ENCODE data around the gene SMCP. TPM values are rescaled to one million over a fixed set of nuclear protein-coding genes. Genes with fewer than 3 reads are reported as not detected.
A peak's percentile ranks its signal among the peaks of the same experiment; 100 is the strongest.

SMCP gene
- total and polyA plus RNA-seq, 2 of the 13 experiments (the other 11 are each of a cell fraction or from before 2014, with no cell fraction given), result not detected

DNA sequence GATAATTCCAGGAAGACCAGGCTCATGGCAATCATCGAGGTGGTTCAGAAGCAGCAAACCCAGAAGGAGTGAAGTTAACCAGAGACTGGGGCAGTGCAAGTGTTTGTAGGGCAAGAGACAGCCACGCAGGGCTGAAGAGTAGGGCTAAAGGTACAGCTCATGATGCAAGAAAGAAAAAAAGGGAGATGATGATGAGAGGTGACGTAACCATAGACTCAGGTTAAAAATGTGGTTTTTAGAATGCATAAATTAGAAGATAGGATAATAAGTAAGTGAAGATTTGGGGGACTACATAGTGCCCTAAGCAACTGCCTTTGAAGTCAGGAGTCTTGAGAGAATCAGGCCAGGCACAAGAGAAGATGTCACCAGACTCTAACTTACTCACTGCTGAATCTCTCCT, 18.0 kb upstream of the SMCP start:
- H3K9me3 ChIP-seq (ENCODE audit: low read length), result no peaks in the 10 kb centered on the region
- TF ChIP-seq SMC3 (IDR thresholded peaks at IDR 0.05; ENCODE audit: low read length), result no peak
- no peak for TF ChIP-seq ONECUT2 (CRISPR knock-in tag; IDR thresholded peaks at IDR 0.05)
- no peak for TF ChIP-seq KLF12 (CRISPR knock-in tag; IDR thresholded peaks at IDR 0.05; ENCODE audit: borderline replicate concordance)
- TF ChIP-seq ATF5 (CRISPR knock-in tag; IDR thresholded peaks at IDR 0.05; ENCODE audit: low read depth), result no peak
- peak; percentile 54; the same call in 1 of the 2 replicates for TF ChIP-seq CREB1 (IDR thresholded peaks at IDR 0.05)
- no peak for TF ChIP-seq CREB1 (CRISPR knock-in tag; IDR thresholded peaks at IDR 0.05)
- no peak for TF ChIP-seq HMGA1 (CRISPR knock-in tag; conservative IDR thresholded peaks at IDR 0.05)
- TF ChIP-seq, protein P1, sequence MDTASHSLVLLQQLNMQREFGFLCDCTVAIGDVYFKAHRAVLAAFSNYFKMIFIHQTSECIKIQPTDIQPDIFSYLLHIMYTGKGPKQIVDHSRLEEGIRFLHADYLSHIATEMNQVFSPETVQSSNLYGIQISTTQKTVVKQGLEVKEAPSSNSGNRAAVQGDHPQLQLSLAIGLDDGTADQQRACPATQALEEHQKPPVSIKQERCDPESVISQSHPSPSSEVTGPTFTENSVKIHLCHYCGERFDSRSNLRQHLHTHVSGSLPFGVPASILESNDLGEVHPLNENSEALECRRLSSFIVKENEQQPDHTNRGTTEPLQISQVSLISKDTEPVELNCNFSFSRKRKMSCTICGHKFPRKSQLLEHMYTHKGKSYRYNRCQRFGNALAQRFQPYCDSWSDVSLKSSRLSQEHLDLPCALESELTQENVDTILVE (CRISPR knock-in tag; IDR thresholded peaks at IDR 0.05), result no peak
- no peak for TF ChIP-seq KDM4B (CRISPR knock-in tag; IDR thresholded peaks at IDR 0.05)
- no peak for TF ChIP-seq RBFOX2 (IDR thresholded peaks at IDR 0.05; ENCODE audit: low read depth, low read length)
- peak; percentile 87 for TF ChIP-seq ATF7 (IDR thresholded peaks at IDR 0.05)
- TF ChIP-seq ATF7 (CRISPR knock-in tag; IDR thresholded peaks at IDR 0.05), result no peak
- TF ChIP-seq ZNF569 (CRISPR knock-in tag; IDR thresholded peaks at IDR 0.05; ENCODE audit: borderline replicate concordance), result no peak
- TF ChIP-seq GABPA (IDR thresholded peaks at IDR 0.05; ENCODE audit: low read depth, low read length), result no peak
- no peak for TF ChIP-seq GABPA (CRISPR knock-in tag; IDR thresholded peaks at IDR 0.05; ENCODE audit: low read depth)
- no peak for TF ChIP-seq GATA4 (IDR thresholded peaks at IDR 0.05; ENCODE audit: borderline replicate concordance, low read depth)
- no peaks in the 10 kb centered on the region for H3K79me2 ChIP-seq (ENCODE audit: insufficient read depth, low read length)
- H3K4me2 ChIP-seq (ENCODE audit: low read depth, low read length), result no peak overlapping the region
- no peaks in the 10 kb centered on the region for H4K20me1 ChIP-seq (ENCODE audit: insufficient read depth, low read length)
- whole genome bisulfite sequencing (ENCODE audit: low lambda C conversion rate), result 17% methylated on average over 3 of the region's 3 CpGs
- no peak for ATAC-seq
- FAIRE-seq, result no peak
- H3K4me3 ChIP-seq (replicated peaks in 1 of 3; ENCODE audit: insufficient read depth in 1 of 3, low read depth in 2 of 3, low read length in 3 of 3), result no peak overlapping the region
- no peak overlapping the region for H3K9ac ChIP-seq (ENCODE audit: insufficient read depth, low read depth, low read length)
- POLR2A ChIA-PET, result no interaction called here
- no TSS peak for BruUV-seq (replicated peaks)
- no peaks in the 10 kb centered on the region for H3K27me3 ChIP-seq (ENCODE audit: control insufficient read depth in 1 of 2, insufficient read depth in 2 of 2, low read length in 2 of 2)
- CTCF ChIA-PET (ENCODE audit: low intra/inter-chr PET ratio, low total read pairs), result no interaction called here
- no peaks in the 10 kb centered on the region for H3K4me1 ChIP-seq (ENCODE audit: insufficient read depth, low read length)
- intact Hi-C loops (cut with micrococcal nuclease; ENCODE audit: unreplicated experiment) (no loop called here), in situ Hi-C loops (cut with HindIII; ENCODE audit: extremely low pct_ligation_motif_present, low pct_unique_long_range_greater_than_20kb) (no loop called here)
- no peaks in the 10 kb centered on the region for H3K36me3 ChIP-seq (replicated peaks in 1 of 2; ENCODE audit: control insufficient read depth in 1 of 2, insufficient read depth in 2 of 2, low read length in 2 of 2)
- no peak for DNase-seq (ENCODE audit: low spot score)
- no peak overlapping the region for H2AFZ ChIP-seq (ENCODE audit: low read length)
- H3K27ac ChIP-seq (ENCODE audit: extremely low read length, insufficient read depth, low read length), result no peak overlapping the region

All from HepG2 (cell line).